Measurements from ENCODE around the gene OLFM3.

OLFM3 gene

DNA sequence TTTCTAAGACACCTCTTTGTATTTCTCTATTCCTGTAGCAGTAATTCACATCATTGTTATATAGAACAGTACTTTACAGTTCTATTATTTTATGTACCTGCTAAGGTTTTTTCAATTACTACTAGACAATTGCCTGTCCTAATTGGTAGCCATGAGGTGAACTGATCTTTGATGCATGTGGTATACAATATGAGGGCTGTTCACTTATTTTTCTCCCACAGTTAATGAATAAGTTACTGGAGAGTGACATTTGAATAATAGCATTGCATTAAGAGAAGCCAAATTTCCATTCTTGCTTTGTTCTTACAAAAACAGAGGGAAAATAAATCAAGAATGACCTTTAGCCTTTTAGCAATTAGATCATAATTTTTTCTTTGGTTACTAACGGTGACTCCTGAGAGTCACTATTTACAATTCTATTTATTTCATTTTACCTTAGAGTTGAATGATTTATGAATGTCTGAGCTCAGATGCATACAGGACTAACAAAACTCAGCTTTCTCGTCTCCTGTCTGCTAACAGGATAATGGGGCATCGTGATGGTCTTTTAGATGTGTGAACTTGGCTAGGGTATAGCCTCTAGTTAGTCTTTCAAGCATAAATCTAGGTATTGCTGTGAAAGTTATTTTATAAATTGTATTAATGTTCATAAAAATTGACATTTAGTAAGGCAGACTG is 54.1 kb downstream of the OLFM3 start:
- DNase-seq: no peak

DNA sequence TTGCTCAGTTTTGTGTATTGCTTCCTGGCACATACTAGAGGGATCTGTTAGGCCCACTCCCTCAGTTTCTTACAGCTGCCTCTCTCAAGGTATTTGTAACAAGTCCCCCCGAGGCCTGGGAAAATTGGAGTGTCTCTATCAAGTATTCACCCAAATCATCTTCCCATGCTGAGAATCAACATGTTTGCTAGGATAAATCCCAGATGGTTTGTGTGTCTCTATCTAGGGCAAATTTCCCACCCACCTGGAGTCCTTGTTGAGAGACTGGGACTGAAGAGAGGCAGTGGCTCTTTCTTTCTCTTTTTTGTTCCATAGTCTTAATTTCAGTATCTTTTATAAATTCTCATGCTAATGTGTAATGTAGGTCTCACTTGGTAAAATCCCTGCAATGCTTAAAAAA is 58.0 kb downstream of the OLFM3 start:
- no peak for DNase-seq

DNA sequence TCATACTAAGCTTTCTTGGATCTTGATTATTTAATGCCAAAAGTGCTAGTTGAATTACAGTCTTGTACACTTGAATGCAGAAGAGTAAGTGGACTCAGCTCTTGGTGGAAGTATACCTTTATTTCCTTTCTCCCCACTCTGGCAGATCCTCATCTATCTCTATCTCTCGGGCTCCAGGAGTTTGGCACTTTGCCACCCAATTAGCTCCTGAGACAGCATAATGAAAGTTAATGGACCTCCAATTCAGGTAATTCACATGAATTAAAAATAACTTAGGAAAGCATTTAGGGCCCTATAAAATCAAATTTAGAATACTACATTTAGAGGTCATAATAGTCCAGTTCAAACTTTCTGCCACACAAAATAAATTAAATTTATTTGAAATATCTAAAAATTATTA is 67.4 kb downstream of the OLFM3 start:
- DNase-seq: no peak

DNA sequence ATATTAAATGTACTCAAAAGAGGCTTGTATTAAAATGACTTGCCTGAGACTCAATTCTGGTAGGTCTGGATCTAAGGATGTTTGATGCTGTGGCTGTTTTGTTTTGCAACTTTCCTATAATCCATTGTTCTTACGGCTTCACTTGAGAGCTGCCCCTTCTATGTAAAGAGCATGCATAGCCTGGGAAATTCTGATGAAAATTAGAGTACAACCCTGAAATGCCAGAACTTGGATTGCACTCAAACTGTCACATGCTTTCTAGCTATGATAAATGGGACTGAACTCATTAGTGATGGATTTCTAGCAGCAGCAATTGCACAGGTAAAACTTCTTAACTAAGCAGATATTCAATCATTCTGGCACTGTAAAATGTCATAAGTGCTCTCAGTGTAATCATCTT is 67.9 kb downstream of the OLFM3 start:
- no peak for DNase-seq

DNA sequence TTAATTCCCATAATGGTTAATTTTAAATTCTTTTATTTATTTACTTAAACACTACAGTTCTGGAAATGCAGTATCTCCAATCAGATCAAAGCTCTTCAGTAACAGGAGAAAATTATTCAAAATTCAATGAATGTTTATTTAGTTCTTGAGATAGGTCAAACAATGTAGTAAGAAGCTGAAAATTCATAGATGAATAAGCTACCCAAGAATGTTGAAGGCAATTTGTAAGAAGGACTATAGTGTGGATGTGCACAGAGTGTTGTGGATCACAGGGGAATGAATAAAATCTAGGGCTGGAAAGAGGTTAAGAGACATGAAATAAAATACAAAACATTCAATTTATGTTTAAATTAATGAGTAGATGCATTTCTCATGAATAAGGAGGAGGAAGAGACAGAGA is 72.0 kb downstream of the OLFM3 start:
- DNase-seq: no peak

DNA sequence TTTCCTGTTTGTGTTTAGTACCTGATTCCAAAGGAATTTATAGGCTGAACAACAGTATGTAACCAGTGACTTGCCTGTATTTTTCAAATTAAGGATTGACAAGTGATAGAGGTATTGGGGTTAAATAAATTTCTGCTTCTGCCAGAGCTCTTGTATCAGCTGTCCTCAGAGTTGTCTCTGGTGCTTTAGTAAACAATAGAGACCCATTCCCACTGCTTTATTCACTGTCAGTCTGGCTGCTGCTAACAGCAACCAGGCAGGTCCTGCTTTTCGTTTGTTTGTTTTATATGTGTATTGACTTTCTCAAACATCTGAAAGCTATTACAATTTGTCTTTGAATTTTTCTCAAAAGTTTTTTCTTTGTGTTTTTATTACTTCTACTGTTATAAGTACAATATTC is 76.1 kb downstream of the OLFM3 start:
- no peak for DNase-seq

DNA sequence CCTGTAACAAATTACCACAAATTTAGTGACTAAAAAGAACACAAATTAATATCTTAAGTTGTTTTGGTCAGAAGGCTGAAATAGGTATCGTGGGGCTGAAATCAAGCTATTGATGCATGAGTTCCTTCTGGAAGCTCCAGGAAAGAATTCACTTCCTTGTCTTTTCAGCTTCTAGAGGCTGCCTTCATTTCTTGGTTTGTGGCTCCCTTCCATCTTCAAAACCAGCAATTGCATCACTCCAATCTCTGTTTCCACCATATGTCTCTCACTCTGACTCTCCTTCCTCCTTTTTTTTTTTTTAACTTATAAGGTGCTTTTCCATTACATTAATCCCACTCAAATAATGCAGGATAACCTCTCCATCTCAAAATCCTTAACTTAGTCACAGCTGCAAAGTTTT is 78.4 kb downstream of the OLFM3 start:
- no peak for DNase-seq

DNA sequence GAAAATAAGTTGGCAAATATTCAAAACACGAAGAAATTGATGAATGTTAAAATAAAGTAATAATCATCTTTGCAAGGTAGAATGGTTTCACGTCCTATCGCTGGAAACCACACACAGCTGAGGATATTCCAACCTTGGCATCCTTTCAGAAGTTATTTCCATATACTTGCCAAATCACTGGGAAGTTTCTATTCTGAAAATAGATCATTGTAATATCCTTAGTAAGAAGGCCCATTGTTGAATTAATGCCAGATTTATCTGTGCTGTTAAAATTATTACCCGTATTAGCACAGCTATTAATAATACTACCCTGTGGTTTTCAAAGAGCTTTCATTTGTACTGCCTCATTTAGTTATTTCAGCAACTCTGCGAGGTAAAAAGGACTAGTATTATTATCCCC is 81.1 kb downstream of the OLFM3 start:
- DNase-seq: no peak

DNA sequence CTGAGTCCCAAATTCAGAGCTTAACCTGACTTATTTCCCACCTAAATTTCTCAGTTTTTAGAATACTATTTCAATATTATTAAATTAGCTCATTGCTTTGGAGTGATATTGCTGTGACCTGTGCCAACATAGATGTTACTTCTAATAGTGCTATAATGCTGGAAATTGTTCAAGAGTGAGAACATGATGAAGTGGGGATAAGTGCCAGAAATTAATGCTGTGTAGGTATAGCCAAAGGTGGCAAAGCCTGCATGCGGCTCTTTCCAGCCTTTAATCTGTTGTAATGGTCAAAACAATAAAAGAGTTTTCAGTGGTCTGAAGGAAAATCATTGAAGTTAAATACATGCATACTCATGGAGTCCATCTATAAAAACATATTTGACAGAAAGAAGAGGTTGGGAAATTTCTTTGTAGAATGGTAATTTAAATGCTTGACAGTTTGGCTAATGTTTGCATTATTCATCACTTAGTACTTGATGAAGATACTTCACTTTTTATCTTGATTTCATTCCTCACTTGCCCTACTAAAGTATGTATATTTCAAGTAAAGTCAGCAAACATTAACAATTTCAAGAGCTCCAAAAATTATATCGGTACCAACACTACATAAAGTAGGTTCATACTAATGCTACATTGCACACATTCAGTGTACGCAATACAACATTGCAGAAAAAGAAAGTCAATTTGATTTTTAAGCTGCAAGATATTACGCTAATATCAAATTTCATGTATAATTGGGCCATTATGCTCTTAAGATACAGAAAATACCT is 82.1 kb downstream of the OLFM3 start:
- DNase-seq: no peak

DNA sequence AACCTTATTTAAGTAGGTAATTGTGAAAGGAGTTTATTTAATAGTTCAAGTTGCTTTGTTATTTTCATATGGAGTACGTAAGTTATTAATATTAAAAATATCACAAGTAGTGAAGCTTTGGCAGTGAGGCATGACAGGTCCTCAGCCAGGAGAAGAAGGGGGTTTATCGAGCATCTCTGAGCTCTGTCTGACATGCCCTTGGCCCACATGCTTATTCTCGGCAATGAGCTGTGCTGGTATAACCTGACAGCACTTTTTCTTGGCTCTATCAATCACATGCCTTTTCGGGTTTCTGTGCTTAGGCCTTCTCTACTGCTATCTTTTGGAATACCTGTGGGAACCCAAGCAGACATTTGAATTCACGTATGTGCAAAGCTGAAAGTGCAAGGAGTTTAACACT is 84.8 kb downstream of the OLFM3 start:
- DNase-seq: no peak

DNA sequence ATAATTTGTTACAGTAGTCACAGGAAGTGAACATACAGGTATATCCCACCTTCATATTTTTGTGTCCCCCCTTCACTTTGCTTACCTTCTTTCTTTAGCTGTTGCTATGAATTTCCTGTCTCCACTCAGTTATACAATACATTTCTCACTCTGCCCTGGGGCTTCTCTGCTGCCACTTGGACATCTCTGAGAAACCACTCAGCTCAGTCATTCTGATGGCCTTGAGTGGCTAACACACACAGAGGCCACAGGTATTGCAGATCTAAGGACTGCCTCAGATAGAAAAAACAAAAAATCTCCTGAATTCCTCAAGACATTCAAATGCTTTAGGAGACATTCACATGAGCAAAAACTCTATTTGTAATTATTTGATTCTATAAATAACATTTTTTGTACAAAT is 87.7 kb downstream of the OLFM3 start:
- DNase-seq: no peak

DNA sequence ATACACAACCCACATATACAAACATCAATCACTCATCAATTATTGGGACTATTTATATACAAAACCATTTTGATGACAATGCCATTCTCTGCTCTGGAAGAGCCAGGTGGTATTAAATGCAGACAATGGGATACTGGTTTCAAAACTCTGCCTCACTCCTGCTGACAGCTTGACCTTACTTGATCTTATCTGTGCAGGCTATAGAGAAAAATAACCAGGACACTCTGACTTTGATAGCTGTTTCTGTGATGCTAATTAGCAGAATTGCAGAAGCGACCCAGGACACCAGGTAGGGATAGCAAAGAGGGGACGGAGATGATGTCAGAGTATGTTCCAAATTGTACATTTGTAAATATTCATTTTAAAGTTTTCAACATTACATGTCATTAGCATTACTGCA is 89.5 kb downstream of the OLFM3 start:
- DNase-seq: no peak

DNA sequence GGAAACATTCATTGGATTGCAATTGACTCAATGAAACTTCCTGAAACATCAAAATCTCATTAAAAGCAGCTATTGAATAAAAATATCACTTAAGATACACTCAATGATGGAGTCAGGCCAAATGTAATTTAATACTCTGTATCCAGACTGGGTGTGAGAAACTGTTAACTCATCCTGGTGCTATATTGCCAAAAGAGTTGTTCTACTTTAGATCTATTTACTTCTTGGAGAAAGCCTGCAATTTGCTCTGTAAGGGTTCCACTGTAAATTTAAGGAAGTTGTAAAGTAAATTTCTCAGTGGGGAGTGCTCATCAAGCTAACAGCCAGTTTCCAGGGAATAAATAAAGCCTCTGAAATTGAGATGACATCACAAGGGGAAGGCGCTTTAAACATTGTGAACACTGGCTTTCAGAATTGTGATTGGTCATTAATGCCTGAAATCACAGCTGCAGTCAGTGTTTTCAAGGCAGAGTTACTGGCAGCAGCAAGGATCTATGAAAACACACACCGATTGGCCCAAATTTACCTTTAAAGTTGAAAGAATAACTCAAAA is 91.4 kb downstream of the OLFM3 start:
- DNase-seq: no peak

DNA sequence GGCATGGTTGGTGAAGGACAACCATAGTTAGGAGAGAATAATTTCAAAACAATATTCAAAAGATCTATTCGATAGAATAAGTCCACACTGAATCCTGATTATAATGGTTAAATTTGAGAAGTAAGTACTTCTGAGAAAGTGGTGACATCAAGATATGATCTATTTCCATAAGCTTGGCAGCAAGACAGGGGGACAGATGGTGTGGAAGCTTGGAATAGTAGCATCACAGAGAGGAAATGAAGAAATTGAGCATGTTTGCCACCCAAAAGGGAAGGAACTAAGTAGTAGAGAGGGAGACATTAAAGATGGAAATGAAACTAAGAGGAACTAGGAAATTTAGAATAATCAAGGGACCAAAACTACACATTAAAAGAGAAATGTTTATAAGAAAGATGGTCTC is 94.5 kb downstream of the OLFM3 start:
- no peak for DNase-seq

DNA sequence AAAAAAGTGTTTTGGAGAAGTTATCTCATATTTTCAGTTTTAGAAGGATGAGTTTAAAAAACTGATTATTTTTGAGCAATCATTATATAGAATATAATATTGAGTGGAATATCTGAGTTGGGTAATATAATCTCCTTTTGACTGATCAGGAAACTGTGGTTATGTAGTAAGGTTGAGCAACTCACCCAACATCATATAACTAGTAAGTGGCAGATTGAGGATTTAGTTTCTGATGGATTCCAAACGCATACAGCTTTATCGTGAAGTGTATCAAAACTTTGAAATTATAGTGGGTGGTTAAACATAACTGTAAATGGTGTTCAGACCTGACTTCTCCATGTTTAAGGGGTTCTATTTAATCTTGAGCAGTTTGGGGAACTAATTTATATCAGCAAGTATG is 98.6 kb downstream of the OLFM3 start:
- no peak for DNase-seq

DNA sequence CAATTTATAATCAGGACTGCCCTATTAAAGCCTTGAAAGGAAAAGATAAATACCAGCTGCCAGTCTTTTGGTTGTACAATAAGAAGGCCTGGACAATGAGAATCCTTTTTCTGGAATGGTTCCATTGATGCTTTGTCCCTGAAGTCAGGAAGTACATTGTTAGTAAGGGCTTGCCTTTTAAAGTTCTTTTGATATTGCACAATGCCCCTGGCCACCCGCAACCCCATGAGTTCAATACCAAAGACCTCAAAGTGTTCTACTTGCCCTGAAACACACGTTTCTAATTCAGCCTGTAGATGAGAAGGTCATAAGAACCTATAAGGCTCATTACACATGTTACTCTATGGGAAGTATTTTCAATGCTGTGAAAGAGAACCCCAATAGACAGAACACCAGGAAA is 112.1 kb downstream of the OLFM3 start:
- no peak for DNase-seq

DNA sequence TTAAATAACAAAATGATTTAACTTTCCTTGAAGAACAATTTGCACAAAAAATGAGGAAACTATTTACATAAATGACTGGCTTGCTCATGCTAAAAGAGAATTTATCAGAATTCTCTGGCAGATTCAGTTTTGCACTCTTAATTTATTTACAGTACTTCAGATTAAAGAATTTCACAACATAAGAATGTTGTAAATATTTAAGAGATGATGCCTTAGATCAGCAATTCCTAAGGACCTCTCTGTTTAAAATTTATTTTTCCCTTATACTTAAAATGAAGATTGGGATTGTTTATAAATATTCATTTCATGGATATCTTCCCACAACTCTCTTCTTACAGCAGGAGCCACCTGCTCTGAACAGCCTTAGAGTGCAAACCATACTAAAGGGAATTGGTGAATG is 120.8 kb downstream of the OLFM3 start:
- DNase-seq: no peak

DNA sequence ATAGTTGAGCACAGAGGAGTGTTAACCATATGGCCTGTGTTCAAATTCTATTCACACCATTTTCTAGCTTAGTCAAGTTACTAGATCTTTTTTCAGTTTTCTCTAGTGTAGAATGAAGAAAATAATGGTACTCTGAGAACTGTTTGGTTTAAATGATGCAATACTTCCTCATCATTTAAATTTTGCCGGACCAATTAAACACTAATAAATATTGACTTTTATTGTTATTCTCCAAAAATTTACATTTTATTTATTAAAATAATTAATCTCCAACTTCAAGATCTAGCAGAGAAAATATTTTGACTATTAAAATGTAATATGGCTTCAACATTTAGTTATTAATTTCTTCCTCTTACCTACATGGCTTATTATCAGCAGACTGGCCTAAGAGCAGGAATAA is 123.1 kb downstream of the OLFM3 start:
- no peak for DNase-seq

DNA sequence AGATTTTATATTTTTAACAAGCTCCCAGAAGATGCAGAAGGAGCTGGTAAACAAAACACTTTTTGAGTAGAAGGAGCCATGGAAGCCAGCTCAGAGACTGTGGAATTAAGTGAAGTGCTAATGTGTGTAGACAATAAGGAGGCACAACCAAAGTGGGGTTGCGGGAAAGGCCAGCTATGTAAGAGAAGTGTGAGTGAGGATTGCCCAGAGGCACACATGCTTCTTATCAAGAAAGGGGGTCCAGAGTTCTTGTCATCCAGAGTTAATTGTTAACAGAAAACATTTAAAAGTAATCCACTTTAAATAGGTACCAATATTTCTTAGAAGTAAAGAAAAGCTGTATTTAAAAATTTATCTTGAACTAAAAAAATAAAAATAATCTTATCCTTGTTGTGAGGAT is 136.8 kb downstream of the OLFM3 start:
- no peak for DNase-seq

DNA sequence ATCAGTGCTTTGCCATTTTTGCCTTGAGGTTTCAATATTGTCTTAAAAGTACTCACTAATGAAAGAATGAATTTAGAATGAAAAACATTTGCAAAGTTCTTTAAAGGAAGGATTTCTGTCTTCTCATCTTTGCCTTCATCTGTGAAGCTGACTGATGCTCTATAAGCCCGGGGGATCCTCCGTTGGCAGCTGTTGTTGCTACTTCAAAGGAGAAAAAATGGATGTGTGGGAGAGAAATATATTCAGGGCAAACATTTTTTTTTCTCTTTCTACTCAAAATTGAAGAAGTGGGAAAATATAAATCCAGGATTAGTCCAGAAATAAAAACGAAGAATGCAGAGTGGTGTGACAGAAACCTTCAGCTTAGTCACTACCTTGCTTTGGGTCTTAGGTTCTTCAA is 142.5 kb downstream of the OLFM3 start:
- no peak for DNase-seq

DNA sequence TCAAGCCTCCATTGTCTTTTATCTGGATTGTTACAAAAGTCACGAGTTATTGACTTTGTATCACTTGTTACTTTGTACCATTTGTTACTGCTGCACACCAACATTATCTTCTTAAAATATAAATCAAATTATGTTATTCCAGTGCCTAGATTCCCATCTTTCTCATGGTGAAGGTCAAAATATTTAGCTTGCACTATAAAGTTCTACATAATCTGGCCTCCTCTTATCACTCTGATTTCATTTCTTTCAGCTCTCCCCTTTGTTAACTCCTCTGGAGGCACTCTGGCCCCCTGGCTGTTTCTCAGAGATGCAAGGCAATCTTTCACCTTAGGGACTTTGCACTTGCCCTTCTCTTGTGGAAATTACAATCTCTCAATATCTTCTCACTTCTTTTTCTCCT is 143.8 kb downstream of the OLFM3 start:
- DNase-seq: no peak

DNA sequence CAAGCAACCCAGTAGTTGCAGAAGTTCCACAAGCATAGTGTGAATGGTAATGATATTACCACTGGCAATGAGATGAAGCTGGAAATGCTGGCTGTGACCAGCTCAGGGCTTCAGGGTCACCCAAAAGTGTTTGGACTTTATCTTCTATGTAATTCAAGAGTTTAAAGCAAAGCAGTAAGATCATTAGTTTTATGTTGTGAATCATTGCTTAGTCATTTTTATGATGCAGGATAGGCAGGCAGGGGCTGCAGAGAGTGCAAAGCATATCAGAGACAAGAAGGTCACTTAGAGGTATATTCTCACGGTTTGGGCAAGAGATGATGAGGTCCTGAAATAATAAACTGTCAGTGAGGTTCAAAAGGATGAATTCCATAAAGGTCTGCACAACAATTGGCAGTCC is 147.4 kb downstream of the OLFM3 start:
- no peak for DNase-seq

DNA sequence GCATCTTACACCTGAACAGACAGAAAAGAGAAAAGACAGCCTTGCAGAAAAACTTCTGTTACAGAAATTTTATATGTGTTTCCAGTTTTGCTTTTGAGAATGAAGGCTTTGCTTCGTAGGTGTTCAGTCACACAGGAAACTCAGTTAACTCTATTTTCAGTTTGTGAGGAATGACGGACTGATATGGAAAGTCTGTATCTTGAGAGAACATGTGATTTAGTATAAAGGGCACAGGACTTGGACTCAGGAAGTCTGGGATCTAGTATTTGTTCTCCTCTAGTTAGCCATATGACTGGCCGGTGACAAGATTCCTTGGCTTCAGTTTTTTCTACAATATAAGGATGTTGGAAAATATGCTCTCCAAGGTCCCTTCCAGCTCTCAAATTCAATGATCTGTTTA is 149.1 kb downstream of the OLFM3 start:
- DNase-seq: no peak

DNA sequence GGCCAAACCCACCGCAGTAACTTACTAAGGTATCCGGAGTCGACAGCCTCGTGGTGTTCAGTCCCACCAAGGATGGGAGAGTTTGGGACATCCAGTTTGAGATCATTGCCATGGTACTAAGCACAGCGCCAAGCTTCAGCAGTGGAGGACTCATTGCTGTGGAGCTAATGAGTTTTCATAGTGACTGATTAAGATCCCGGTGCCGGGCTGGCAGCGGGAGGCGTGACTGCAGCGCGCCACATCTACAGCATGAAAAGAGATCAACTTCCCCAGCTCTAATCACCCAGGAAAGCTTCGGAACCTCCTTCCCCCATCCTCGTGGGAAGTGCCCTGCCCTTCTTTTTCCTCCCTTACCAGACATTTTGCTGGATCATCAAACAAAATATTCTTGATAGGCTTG is 149.9 kb downstream of the OLFM3 start:
- no peak for DNase-seq

DNA sequence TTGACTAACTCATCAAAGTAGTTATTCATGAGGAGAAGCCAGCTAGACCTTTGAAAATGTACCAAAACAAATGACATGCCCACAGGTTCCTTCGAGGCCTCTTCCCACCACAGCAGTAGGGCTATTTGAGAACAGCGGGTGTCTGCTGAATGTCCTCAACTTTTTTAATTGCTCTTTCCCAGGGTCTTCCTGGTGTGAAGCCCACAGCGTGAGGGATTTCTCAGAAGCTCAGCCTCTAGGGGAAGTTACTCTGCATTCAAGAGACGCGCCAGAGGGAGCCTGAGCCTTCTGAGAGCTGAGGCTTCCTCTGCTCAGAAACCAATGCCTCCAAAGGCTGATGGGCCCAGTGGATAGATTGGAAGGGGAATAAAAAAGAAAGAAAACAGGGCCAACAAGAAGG is 153.6 kb downstream of the OLFM3 start:
- no peak for DNase-seq

All from activated effector memory CD4-positive, alpha-beta T cell treated with Interleukin-2 at 50 U/mL for 16 hours (primary cell).